H7 (cell line): ENCODE results near the gene ST8SIA6. TPM values are rescaled to one million over a fixed set of nuclear protein-coding genes. Genes with fewer than 3 reads are reported as not detected.

Experiments
- DNase-seq: peaks from one replicate; pipeline ENCODE4 v3.0.0; 2012
- H3K27me3 ChIP-seq: 2 replicates; pipeline ENCODE4 v1.6.0; 2011; ENCODE audit warnings: mild to moderate bottlenecking, low read length; ENCODE audit not compliant: control insufficient read depth, insufficient read depth
- H3K36me3 ChIP-seq: replicated peaks from 2 replicates; pipeline ENCODE4 v1.5.1; 2011; ENCODE audit warnings: low read length; ENCODE audit not compliant: control insufficient read depth, insufficient read depth
- H3K4me3 ChIP-seq: 2 replicates; pipeline ENCODE4 v1.5.1; 2011; ENCODE audit warnings: low read depth, mild to moderate bottlenecking, control low read depth, low read length, moderate library complexity; ENCODE audit not compliant: insufficient read depth
- total RNA-seq: library from RNA; depleted of rRNA; stranded (reverse); fragments of >200 nt; shearing (Covaris generic); gene quantifications from 2 replicates; pipeline ENCODE4 v1.2.3, GENCODE V29; 2014

ST8SIA6 gene
- total RNA-seq, 1 experiment from 2014 or later, result 2.9 TPM

DNA sequence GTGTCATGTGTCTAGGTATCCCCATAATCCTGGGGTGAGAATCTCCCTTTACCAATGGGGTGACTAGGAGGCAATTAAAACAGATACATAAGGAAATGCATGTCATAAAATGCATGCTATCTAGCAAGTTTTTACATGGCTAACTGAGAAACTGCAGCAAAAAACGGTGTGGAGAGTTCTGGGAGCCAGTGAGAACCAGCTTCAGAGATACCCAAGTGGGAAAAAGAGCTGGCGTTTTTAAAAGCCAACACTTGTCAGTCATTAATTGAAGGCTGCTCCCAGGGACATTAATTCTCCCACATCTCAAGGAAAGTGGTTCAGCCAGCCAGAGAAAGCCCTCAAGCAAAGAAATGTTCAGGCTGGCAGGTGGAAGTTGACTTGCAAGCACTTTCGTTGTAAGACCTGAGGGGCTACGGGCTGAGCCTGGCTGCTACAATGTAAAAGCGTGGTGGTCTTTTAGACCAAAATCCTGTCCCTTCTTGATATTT lies 28.1 kb downstream of the ST8SIA6 start:
- Histone ChIP-seq H3K27me3 (no peaks in the 10 kb centered on the region), H3K4me3 (no peak overlapping the region), H3K36me3 (no peaks in the 10 kb centered on the region)
- no peak for DNase-seq

- DNase-seq, result no peak
- Histone ChIP-seq H3K27me3 (no peaks in the 10 kb centered on the region), H3K4me3 (no peak overlapping the region), H3K36me3 (no peaks in the 10 kb centered on the region)
Measured at GRCh38 chr10:17425584-17426262, 28.7 kb downstream of the ST8SIA6 start.

DNA sequence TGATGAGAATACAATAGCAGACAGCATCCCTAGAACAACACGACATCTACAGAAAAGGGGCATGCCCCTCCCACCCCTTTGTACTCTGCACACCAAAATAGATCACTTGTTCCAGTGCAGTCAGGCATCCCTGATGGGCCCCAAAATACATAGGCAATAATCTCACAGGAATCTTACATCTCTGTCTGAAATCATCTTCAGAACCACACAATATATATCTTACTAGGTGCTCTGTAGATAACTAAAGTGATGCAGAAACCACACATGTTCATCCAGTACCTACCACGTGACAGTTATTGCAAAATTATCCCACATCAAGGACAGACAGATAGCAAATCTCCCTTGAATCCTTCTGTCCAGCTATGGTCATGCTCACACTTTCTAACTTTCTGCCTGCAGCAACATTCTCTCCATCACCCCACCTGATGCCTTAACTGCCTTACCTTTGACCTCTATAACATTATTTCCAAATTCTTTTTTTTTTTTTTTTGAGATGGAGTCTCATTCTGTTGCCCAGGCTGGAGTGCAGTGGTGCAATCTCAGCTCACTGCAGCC lies 30.7 kb downstream of the ST8SIA6 start:
- Histone ChIP-seq H3K27me3 (no peaks in the 10 kb centered on the region), H3K4me3 (no peak overlapping the region), H3K36me3 (no peaks in the 10 kb centered on the region)
- DNase-seq, result no peak

DNA sequence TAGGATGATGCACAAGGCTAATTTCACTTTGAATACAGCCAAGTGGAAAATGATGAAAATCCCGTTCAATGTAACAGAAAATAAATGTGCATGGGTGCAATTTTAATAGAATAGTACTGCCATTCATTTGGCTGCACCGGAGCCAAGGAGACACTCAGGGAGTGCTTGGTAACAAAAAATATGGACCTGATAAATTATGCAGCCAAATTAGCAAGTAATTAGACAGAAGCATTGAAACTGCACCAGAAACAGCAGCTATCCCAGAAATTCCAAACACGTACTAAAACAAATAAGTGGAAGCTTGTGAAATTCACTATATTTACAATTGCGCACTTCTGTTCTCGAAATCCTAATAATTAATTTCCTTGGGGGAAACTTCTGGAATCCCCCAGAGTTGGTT lies 31.5 kb downstream of the ST8SIA6 start:
- H3K36me3 ChIP-seq, result no peaks in the 10 kb centered on the region
- H3K4me3 ChIP-seq, result no peak overlapping the region
- H3K27me3 ChIP-seq, result no peaks in the 10 kb centered on the region
- no peak for DNase-seq

- H3K27me3 ChIP-seq, result no peaks in the 10 kb centered on the region
- H3K36me3 ChIP-seq, result no peaks in the 10 kb centered on the region
- no peak overlapping the region for H3K4me3 ChIP-seq
- no peak for DNase-seq
Measured at GRCh38 chr10:17418249-17418648, 36.1 kb downstream of the ST8SIA6 start.

DNA sequence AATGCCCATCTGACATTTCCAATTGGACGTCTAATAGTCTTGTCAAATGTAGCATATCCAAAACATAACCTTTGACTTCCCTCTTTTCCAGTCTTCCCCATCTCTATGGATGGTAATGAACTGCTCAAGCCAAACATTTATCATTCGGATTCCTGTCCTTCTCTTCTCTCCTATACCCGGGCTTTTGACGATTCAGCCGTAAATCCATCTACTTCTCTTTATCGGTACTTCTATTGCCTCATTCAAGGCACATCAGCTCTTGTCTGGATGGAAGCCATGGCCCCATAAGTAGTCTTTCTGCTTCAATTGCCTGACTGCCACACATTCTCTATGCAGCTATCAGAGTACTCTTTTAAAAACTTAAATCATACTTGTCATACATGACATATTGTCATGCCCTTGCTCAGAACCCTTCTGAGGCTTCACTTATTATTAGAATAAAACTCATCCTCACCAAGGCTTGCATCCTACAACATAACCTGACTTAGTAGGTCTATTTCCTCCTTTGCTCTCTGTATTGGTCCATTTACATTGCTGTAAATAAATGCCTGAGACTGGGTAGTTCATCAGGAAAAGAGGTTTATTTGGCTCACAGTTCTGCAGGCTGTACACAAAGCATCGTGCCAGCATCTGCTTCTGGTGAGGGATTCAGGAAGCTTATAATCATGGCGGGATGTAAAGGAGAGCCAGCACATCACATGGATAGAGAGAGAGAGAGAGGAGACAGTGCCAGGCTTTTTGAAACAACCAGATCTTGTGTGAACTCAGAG lies 37.8 kb downstream of the ST8SIA6 start:
- Histone ChIP-seq H3K36me3 (no peaks in the 10 kb centered on the region), H3K4me3 (no peak overlapping the region), H3K27me3 (no peaks in the 10 kb centered on the region)
- DNase-seq, result no peak

DNA sequence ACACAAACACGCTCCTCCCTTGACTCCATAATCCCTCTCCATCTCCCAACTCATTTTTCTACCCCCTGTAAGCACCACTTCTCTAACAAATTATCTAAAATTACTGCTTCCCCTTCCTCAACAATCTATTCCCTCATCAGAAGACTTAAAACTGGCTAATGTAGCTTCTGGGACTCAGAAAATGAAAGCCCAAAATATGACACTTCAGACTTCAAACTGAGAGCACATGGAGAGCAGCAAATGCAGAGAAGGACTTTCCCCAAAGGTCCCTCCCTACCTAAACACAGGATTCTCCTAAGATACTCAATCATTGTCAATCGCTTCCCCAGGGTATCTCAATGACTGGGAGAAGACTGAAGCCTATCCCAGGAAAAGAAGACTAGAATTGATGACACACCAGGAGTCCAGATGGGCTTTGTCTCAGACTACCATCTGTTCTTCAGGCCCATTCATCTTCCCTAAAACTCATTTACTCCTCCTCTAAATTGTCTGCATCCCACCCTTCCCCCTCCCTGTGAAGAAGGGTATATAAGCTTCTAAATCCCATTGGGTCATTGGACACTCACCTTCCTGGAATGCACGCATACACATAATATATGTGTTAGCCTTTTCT lies 39.2 kb downstream of the ST8SIA6 start:
- H3K4me3 ChIP-seq, result no peak overlapping the region
- no peaks in the 10 kb centered on the region for H3K27me3 ChIP-seq
- H3K36me3 ChIP-seq, result no peaks in the 10 kb centered on the region
- DNase-seq, result no peak

- H3K4me3 ChIP-seq, result no peak overlapping the region
- no peaks in the 10 kb centered on the region for H3K27me3 ChIP-seq
- DNase-seq, result no peak
- H3K36me3 ChIP-seq, result no peaks in the 10 kb centered on the region
Measured at GRCh38 chr10:17414484-17414883, 39.9 kb downstream of the ST8SIA6 start.

GRCh38 chr10:17413876-17414275 lies 40.5 kb downstream of the ST8SIA6 start:
- H3K36me3 ChIP-seq, result no peaks in the 10 kb centered on the region
- H3K4me3 ChIP-seq, result no peak overlapping the region
- no peak for DNase-seq
- H3K27me3 ChIP-seq, result no peaks in the 10 kb centered on the region

GRCh38 chr10:17412323-17412722 lies 42.1 kb downstream of the ST8SIA6 start:
- Histone ChIP-seq H3K27me3 (no peaks in the 10 kb centered on the region), H3K36me3 (no peaks in the 10 kb centered on the region), H3K4me3 (no peak overlapping the region)
- peak; percentile 51 for DNase-seq

GRCh38 chr10:17410907-17411306 lies 43.5 kb downstream of the ST8SIA6 start:
- no peaks in the 10 kb centered on the region for H3K36me3 ChIP-seq
- H3K4me3 ChIP-seq, result no peak overlapping the region
- DNase-seq, result no peak
- no peaks in the 10 kb centered on the region for H3K27me3 ChIP-seq

- H3K4me3 ChIP-seq, result no peak overlapping the region
- no peaks in the 10 kb centered on the region for H3K36me3 ChIP-seq
- no peak for DNase-seq
- H3K27me3 ChIP-seq, result no peaks in the 10 kb centered on the region
Measured at GRCh38 chr10:17409170-17409733, 45.1 kb downstream of the ST8SIA6 start.

DNA sequence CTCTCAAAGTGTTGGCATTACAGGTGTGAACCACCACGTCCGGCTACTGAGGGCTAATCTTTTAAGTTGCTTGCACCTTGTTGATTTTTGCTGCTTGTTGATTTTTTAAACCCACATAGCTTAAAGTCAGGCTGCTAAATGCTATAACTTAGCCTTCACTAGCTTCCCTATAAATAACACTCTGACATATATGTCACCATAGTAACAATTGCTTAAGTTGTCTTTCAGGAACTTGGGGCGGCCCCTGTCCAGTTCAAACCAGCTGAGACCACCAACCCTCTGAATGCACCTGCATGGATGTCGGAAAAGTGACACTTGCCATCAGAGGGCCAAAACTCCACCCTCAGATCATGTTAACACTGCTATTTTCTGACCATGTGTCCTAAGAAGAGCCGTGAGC lies 47.3 kb downstream of the ST8SIA6 start:
- no peak for DNase-seq
- Histone ChIP-seq H3K36me3 (no peaks in the 10 kb centered on the region), H3K27me3 (no peaks in the 10 kb centered on the region), H3K4me3 (no peak overlapping the region)

DNA sequence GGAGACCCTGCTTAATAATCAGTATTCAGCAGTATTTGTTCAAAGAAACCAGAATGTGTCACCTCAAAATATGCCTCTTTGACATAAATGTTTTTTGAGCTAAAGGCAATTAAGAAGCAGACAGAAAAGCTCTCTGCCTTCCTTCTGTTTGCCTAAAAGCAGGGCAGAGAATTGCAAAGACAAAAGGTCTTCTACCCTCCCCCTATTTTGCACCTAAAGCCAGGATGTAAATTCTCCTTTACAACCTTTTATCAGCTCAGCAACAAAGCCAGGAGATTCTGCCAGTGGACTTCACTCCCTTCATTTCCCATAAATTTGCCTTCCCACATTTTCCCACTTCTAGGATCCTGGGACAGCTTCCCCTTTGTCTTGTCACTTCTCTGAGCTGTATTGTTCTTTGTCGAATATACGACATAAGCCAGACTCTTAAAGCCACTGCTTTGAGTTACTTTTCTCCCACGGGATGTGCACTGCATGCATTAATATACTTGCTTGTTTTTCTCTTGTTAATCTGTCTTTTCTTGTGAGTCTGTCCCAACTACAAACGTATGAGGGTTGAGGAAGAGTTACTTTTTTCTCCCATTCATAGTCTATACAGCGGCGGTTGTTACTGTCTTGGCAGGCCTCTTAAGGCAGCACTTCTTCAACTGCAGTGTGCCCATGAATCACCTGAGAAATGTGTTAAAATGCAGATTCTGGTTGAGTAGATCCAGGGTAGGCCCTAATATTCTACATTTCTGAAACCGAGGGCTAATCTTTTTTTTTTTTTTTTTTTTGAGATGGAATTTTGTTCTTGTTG lies 48.2 kb downstream of the ST8SIA6 start:
- DNase-seq, result no peak
- Histone ChIP-seq H3K27me3 (no peaks in the 10 kb centered on the region), H3K36me3 (no peaks in the 10 kb centered on the region), H3K4me3 (no peak overlapping the region)
